ENCODE measurements around the gene SKAP1. TPM values are rescaled to one million over a fixed set of nuclear protein-coding genes. Genes with fewer than 3 reads are reported as not detected.

Gene SKAP1
- total RNA-seq, 1 donor from 2014 or later, result 5.1 TPM

DNA sequence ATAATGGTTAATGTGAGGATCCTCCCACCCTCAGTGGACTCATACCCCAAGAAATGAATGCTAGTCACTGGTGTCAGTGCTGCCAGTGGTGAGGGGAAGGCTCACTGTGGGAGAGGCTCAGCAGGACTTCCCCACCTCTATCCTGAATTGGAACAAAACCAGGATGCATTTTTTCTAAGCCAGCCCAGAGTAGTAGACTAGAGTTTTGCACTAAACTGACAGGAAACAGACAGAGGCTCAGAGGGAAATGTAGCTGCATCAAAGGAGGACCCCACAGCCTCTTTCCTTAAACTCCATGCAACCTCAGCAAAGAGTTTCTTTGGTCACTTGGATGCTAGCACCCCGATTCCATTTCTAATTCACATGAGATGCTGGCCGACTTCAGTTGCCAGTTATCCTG, 10.7 kb upstream of the SKAP1 start:
- no peak for ATAC-seq
- Histone ChIP-seq H3K4me3 (no peak overlapping the region), H3K27me3 (peaks cover 3% of the 10 kb centered on the region), H3K27ac (peak overlapping the region; percentile 7), H3K9me3 (no peaks in the 10 kb centered on the region), H3K36me3 (no peaks in the 10 kb centered on the region), H3K4me1 (peaks cover 4% of the 10 kb centered on the region)
- DNase-seq, result no peak
- intact Hi-C loops (cut with DNase I), result no loop called here
- TF ChIP-seq, protein P1, sequence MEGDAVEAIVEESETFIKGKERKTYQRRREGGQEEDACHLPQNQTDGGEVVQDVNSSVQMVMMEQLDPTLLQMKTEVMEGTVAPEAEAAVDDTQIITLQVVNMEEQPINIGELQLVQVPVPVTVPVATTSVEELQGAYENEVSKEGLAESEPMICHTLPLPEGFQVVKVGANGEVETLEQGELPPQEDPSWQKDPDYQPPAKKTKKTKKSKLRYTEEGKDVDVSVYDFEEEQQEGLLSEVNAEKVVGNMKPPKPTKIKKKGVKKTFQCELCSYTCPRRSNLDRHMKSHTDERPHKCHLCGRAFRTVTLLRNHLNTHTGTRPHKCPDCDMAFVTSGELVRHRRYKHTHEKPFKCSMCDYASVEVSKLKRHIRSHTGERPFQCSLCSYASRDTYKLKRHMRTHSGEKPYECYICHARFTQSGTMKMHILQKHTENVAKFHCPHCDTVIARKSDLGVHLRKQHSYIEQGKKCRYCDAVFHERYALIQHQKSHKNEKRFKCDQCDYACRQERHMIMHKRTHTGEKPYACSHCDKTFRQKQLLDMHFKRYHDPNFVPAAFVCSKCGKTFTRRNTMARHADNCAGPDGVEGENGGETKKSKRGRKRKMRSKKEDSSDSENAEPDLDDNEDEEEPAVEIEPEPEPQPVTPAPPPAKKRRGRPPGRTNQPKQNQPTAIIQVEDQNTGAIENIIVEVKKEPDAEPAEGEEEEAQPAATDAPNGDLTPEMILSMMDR (IDR thresholded peaks at IDR 0.05), result no peak

DNA sequence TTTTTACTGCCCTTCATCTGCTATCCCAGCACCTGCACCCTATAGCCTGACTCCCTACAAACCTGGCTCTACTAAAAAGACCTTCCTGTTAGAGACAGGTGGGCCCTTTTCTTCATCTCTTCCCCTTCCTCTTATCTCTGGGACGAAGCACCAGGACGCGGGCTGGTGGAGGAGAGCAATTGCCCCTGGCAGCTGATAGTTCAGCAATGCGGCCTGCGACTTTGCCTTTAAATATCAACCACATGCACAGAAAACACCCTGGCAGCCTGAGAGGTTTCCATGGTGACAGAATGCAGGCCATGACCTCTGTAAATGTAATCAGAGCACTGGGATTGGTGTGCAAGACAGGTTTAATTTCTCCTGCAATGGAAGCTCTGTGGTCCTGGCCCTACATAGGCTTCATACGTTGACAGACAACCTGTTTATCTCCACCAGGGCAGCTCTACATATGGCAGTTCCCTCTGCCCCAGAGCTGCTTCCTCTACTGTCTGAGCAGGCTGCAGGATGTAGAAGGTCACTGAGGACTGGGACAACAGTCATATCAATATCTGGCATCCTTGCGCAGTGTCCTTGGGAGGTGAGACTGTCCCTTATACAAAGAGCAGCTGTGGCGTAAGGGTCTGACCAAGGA, 10.0 kb upstream of the SKAP1 start:
- DNase-seq (no peak), ATAC-seq (peak; percentile 28)
- H3K36me3 ChIP-seq, result no peaks in the 10 kb centered on the region
- peaks cover 4% of the 10 kb centered on the region for H3K4me1 ChIP-seq
- no peak overlapping the region for H3K4me3 ChIP-seq
- peaks cover 3% of the 10 kb centered on the region for H3K27me3 ChIP-seq
- TF ChIP-seq, protein P1 (IDR thresholded peaks at IDR 0.05), result no peak
- H3K27ac ChIP-seq, result peak overlapping the region; percentile 7
- no peaks in the 10 kb centered on the region for H3K9me3 ChIP-seq
- intact Hi-C loops (cut with DNase I), result no loop called here

DNA sequence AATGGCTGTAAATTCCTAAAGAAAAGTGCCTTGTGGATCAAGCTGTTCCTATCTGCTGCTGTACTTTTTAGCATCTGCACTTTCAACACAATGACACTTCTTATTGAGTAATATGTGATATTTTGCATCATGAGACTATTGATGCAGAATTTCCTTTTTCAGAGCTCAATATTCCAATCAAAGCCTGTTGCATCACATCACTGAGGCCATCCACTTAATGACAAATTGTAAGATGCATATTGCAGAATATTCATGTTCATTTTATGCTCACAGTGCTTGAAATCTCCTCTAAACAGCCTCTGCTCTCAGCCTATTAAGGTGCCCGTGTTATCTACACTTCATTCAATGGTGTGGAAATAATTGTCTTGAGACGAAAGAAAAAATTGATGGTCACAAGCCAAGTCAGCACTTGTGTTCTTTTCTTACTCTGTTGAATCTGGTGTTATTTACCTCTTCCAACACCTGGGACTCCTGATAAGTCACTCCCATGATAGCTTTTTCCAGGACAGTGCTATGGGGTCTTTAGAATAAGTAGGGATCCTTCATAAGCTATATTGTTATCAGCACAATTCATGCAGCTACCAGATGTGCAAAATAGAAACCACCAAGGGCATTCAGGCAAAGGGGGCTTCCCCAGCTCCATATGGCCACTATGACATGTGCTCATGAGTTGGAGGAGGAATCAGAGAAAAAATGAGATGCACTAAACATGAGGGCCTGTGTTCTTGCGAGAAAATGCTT, 9.3 kb upstream of the SKAP1 start:
- DNase-seq (no peak), ATAC-seq (no peak)
- Histone ChIP-seq H3K4me1 (peaks cover 4% of the 10 kb centered on the region), H3K36me3 (no peaks in the 10 kb centered on the region), H3K9me3 (no peaks in the 10 kb centered on the region), H3K27ac (no peak overlapping the region), H3K4me3 (no peak overlapping the region), H3K27me3 (peaks cover 3% of the 10 kb centered on the region)
- TF ChIP-seq, protein P1 (IDR thresholded peaks at IDR 0.05), result no peak
- intact Hi-C loops (cut with DNase I), result no loop called here

DNA sequence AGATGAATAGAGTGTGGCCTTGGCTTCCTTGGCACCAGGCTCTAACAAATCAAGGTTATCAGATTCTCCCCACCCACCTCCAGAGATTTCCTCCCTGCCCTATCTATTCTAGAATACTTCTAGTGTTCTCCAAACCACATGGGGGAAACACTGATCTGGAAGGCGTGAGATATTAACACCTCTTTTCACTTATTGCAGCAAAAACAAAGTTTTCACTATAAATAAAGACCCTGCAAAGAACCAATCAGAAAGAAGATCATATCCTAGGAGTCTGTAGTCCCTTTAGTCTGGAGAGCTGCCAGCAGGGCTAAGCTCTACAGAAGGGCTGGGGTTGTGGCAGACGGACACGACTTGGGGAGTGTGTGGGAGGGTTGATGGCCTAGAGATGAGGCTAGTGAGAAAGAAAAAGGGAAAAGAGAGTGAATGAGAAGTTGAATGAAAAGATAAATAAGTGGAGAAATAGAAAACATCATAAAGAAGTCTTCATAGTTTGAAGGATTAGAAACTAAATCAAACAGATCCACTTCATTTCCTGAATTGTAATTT, 8.6 kb upstream of the SKAP1 start:
- no peak for DNase-seq
- H3K9me3 ChIP-seq, result no peaks in the 10 kb centered on the region
- intact Hi-C loops (cut with DNase I), result no loop called here
- H3K27ac ChIP-seq, result no peak overlapping the region
- no peak overlapping the region for H3K4me3 ChIP-seq
- H3K27me3 ChIP-seq, result peaks cover 3% of the 10 kb centered on the region
- TF ChIP-seq, protein P1 (IDR thresholded peaks at IDR 0.05), result no peak
- H3K4me1 ChIP-seq, result peaks cover 4% of the 10 kb centered on the region
- no peak for ATAC-seq
- no peaks in the 10 kb centered on the region for H3K36me3 ChIP-seq

DNA sequence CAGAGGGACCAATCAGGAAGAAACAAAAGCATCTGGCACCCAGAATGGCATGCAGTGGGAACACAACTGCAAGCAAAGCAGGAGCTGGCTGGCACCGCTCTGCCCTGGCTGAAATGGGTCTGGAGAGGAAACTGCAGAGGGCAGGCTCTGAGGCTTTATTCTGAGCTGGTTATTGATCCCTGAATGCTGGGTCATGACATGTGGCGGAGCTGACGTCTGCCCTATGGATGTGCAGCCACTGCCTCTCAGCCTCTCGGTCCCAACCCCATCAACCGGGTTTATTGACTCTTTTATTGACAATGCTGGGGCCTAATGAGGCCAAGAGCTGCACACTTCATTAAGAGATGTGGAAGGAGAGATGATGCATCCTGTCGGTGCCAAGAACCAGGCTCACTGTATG, 3.9 kb upstream of the SKAP1 start:
- H3K27me3 ChIP-seq, result peaks cover 41% of the 10 kb centered on the region
- H3K4me3 ChIP-seq, result no peak overlapping the region
- DNase-seq, result no peak
- TF ChIP-seq, protein P1 (IDR thresholded peaks at IDR 0.05), result no peak
- H3K9me3 ChIP-seq, result no peaks in the 10 kb centered on the region
- no peak overlapping the region for H3K27ac ChIP-seq
- no peak for ATAC-seq
- no peaks in the 10 kb centered on the region for H3K4me1 ChIP-seq
- no peaks in the 10 kb centered on the region for H3K36me3 ChIP-seq
- intact Hi-C loops (cut with DNase I), result no loop called here
